Neuron (in vitro differentiated cells): Measurements from ENCODE around the gene HERC5.
"Not testable (repeated sequence)": the region's sequence is repeated elsewhere in the genome, so short reads cannot be mapped to it uniquely, and the experiment has no call there.

Experiments used
- H2AFZ ChIP-seq: one replicate; pipeline ENCODE4 v1.6.1; 2013; ENCODE audit warnings: low read depth, mild to moderate bottlenecking, inconsistent platforms, low read length, moderate library complexity
- H3K27me3 ChIP-seq: one replicate; pipeline ENCODE4 v1.6.1; 2013; ENCODE audit warnings: low read length; ENCODE audit not compliant: insufficient read depth
- H3K36me3 ChIP-seq: one replicate; pipeline ENCODE4 v1.6.1; 2013; ENCODE audit warnings: low read length; ENCODE audit not compliant: insufficient read depth
- H3K4me1 ChIP-seq: one replicate; pipeline ENCODE4 v1.6.1; 2013; ENCODE audit warnings: low read length; ENCODE audit not compliant: insufficient read depth
- H3K4me3 ChIP-seq: 2 replicates; pipeline ENCODE4 v1.5.1; 2013; ENCODE audit warnings: mild to moderate bottlenecking, low read length, moderate library complexity
- H3K9me3 ChIP-seq: one replicate; pipeline ENCODE4 v1.6.1; 2013; ENCODE audit warnings: low read length

HERC5 gene

DNA sequence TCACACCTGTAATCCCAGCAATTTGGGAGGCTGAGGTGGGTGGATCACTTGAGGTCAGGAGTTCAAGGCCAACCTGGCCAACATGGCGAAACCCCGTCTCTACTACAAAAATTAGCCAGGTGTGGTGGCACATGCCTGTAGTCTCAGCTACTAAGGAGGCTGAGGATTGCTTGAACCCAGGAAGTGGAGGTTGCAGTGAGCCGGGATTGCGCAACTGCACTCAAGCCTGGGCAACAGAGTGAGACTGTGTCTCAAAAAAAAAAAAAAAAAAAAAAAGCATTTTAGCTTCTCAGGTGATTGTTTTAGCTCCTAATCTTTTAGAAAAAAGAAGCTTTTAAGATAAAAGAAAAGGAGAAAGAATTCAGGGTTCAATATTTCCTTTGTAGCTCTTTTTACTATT lies 19.0 kb upstream of the HERC5 start:
- H3K27me3 ChIP-seq, H3K4me3 ChIP-seq, H3K36me3 ChIP-seq, H3K9me3 ChIP-seq, H2AFZ ChIP-seq, H3K4me1 ChIP-seq: not testable (repeated sequence)

- no peak overlapping the region for H2AFZ ChIP-seq
- H3K4me3 ChIP-seq = no peak overlapping the region
- no peaks in the 10 kb centered on the region for H3K4me1 ChIP-seq
- H3K36me3 ChIP-seq = no peaks in the 10 kb centered on the region
- no peaks in the 10 kb centered on the region for H3K9me3 ChIP-seq
- no peaks in the 10 kb centered on the region for H3K27me3 ChIP-seq
These were observed 17.7 kb upstream of the HERC5 start for GRCh38 chr4:88439161-88439760.

DNA sequence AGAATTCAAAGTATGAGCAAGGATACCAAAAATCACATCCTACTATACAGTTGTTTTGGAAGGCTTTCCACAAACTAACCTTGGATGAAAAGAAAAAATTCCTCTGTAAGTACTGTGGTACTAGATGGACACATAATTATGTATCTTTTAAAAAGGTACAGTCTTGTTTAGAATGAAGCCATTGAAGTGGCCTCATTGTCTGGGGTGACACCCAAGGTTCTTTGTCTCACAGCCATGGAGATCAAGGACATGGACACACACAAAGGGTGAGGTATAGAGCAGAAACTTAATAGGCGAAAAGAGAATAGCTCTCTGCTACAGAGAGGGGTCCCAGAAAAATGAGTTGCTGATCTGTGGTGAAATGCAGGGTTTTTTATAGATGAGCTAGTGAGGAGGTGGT lies 16.8 kb upstream of the HERC5 start:
- Histone ChIP-seq H2AFZ (no peak overlapping the region), H3K9me3 (no peaks in the 10 kb centered on the region), H3K4me1 (no peaks in the 10 kb centered on the region), H3K27me3 (no peaks in the 10 kb centered on the region), H3K4me3 (no peak overlapping the region), H3K36me3 (no peaks in the 10 kb centered on the region)

- Histone ChIP-seq H3K9me3 (no peaks in the 10 kb centered on the region), H3K4me1 (no peaks in the 10 kb centered on the region), H3K36me3 (no peaks in the 10 kb centered on the region), H2AFZ (no peak overlapping the region), H3K27me3 (no peaks in the 10 kb centered on the region), H3K4me3 (no peak overlapping the region)
These were observed 15.2 kb upstream of the HERC5 start for GRCh38 chr4:88441696-88442095.

DNA sequence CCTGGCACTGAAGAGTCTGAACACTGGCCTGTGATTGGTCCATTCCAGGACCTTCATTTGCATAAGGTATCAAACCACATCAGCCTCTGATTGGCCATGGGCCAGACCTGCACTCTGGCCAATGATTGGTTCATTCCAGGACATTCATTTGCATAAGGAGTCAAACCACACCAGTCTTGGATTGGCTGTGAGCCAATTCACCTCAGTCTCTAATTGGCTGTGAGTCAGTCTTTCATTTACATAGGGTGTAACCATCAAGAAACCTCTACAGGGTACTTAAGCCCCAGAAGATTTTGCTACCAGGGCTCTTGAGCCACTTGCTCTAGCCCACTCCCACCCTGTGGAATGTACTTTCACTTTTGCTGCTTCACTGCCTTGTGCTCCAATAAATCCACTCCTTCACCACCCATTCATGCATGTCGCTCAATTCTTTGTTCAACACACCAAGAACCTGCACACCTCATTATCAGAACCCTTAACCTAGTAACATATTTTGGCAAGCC lies 14.2 kb upstream of the HERC5 start:
- H3K9me3 ChIP-seq = no peaks in the 10 kb centered on the region
- no peaks in the 10 kb centered on the region for H3K36me3 ChIP-seq
- H3K27me3 ChIP-seq = no peaks in the 10 kb centered on the region
- H2AFZ ChIP-seq = no peak overlapping the region
- no peaks in the 10 kb centered on the region for H3K4me1 ChIP-seq
- no peak overlapping the region for H3K4me3 ChIP-seq

GRCh38 chr4:88443486-88443885 lies 13.4 kb upstream of the HERC5 start:
- Histone ChIP-seq H3K9me3 (no peaks in the 10 kb centered on the region), H3K36me3 (no peaks in the 10 kb centered on the region), H2AFZ (no peak overlapping the region), H3K4me1 (no peaks in the 10 kb centered on the region), H3K27me3 (no peaks in the 10 kb centered on the region), H3K4me3 (no peak overlapping the region)

DNA sequence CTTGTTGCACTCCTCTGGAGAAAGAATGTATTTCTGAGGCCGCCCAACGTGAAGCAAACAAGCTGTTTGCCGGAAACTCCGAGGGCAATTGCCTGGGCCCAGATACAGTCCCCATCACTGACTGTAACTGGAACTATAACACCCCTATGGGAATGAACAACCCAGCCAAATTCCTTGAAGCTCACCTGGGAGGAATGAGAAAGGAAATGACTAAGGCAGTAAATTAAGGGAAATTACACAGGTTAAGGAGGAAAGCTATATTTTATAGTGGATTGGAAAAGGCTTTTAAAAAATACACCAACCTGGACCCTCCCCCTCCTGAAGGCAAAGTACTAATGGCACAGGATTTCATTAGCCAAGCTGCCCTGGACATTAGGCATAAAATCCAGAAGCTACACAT lies 11.7 kb upstream of the HERC5 start:
- Histone ChIP-seq H3K9me3 (no peaks in the 10 kb centered on the region), H2AFZ (no peak overlapping the region), H3K36me3 (no peaks in the 10 kb centered on the region), H3K4me1 (no peaks in the 10 kb centered on the region), H3K4me3 (no peak overlapping the region), H3K27me3 (no peaks in the 10 kb centered on the region)

GRCh38 chr4:88446124-88446523 lies 10.8 kb upstream of the HERC5 start:
- Histone ChIP-seq H3K9me3 (no peaks in the 10 kb centered on the region), H3K4me1 (no peaks in the 10 kb centered on the region), H3K4me3 (no peak overlapping the region), H3K27me3 (no peaks in the 10 kb centered on the region), H2AFZ (no peak overlapping the region), H3K36me3 (no peaks in the 10 kb centered on the region)

- Histone ChIP-seq H3K27me3 (no peaks in the 10 kb centered on the region), H3K4me1 (no peaks in the 10 kb centered on the region), H3K9me3 (no peaks in the 10 kb centered on the region), H2AFZ (no peak overlapping the region), H3K36me3 (no peaks in the 10 kb centered on the region), H3K4me3 (no peak overlapping the region)
These were observed 9.4 kb upstream of the HERC5 start for GRCh38 chr4:88447371-88448095.

DNA sequence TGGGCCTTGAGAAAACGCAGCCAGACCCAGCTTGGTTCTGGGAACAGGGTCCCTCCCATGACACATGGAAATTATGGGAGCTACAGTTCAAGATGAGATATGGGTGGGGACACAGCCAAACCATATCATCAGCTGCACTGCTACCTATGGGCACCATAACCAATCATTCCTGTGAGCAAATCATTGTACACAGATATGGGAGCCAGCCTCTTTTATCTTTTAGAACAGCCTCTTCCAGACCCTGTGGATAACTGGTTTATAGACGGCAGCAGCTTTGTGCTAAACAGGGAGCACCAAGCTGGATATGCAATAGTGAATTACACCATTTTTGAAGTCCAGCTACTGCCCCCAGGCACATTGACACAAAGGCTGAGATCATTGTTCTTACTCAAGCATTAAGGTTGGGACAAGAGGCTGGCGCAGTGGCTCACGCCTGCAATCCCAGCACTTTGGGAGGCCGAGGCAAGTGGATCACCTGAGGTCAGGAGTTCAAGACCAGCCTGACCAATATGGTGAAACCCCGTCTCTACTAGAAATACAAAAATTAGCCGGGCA lies 8.6 kb upstream of the HERC5 start:
- not testable (repeated sequence) for H3K4me1 ChIP-seq

GRCh38 chr4:88448889-88449288 lies 8.0 kb upstream of the HERC5 start:
- no peak overlapping the region for H2AFZ ChIP-seq
- no peaks in the 10 kb centered on the region for H3K9me3 ChIP-seq
- no peaks in the 10 kb centered on the region for H3K36me3 ChIP-seq
- no peaks in the 10 kb centered on the region for H3K4me1 ChIP-seq
- H3K4me3 ChIP-seq = no peak overlapping the region
- no peaks in the 10 kb centered on the region for H3K27me3 ChIP-seq

More for the DNA sequence above, 8.6 kb upstream of the HERC5 start:
- not testable (repeated sequence) for H3K36me3 ChIP-seq, H3K9me3 ChIP-seq, H3K4me3 ChIP-seq, H3K27me3 ChIP-seq, H2AFZ ChIP-seq

DNA sequence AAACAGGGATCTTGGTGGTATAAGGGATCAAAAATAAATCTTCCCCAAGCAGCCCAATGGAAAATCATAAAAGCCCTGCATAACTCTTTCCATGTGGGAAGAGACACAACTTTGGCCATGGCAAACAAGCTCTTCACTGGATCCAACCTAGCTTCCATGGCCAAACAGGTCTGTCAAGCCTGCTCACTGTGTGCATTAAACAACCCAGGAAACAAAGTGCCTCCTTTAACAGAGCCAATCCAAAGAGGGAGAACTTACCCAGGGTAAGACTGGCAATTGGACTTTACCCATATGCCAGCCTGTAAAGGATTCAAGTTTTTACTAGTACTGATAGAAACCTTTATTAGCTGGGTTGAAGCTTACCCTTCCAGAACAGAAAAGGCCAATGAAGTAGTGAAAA lies 7.6 kb upstream of the HERC5 start:
- H3K36me3 ChIP-seq = no peaks in the 10 kb centered on the region
- no peaks in the 10 kb centered on the region for H3K9me3 ChIP-seq
- H3K4me1 ChIP-seq = no peaks in the 10 kb centered on the region
- no peak overlapping the region for H2AFZ ChIP-seq
- no peak overlapping the region for H3K4me3 ChIP-seq
- no peaks in the 10 kb centered on the region for H3K27me3 ChIP-seq

DNA sequence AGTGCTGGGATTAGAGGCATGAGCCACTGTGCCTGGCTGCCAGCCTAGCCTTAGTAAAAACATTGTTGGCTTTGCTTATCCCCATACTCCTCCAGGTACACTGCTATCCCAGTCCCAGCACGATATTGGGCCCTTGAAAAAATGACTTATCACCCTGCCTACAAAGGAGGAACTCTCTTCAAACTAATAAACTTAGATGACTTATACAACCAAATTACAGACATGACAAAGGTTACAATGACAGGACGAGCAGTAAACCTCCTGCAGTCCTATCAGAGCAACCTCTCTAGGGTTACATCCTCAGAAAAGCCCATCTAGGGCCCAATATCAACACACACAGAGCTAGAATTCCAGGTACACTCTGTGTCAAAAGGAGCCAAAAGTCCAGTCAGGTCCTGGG lies 5.7 kb upstream of the HERC5 start:
- Histone ChIP-seq H3K9me3 (no peaks in the 10 kb centered on the region), H3K4me1 (peaks cover 2% of the 10 kb centered on the region), H2AFZ (no peak overlapping the region), H3K4me3 (no peak overlapping the region), H3K36me3 (no peaks in the 10 kb centered on the region), H3K27me3 (no peaks in the 10 kb centered on the region)
